T follicular helper cell (primary cell): ENCODE results near the gene CIRBP.
A peak's percentile ranks its signal among the peaks of the same experiment; 100 is the strongest.

Source experiments
- DNase-seq: peaks from one replicate; pipeline ENCODE4 v3.0.0-alpha.2; 2020; ENCODE audit warnings: low read depth

Gene CIRBP

DNA sequence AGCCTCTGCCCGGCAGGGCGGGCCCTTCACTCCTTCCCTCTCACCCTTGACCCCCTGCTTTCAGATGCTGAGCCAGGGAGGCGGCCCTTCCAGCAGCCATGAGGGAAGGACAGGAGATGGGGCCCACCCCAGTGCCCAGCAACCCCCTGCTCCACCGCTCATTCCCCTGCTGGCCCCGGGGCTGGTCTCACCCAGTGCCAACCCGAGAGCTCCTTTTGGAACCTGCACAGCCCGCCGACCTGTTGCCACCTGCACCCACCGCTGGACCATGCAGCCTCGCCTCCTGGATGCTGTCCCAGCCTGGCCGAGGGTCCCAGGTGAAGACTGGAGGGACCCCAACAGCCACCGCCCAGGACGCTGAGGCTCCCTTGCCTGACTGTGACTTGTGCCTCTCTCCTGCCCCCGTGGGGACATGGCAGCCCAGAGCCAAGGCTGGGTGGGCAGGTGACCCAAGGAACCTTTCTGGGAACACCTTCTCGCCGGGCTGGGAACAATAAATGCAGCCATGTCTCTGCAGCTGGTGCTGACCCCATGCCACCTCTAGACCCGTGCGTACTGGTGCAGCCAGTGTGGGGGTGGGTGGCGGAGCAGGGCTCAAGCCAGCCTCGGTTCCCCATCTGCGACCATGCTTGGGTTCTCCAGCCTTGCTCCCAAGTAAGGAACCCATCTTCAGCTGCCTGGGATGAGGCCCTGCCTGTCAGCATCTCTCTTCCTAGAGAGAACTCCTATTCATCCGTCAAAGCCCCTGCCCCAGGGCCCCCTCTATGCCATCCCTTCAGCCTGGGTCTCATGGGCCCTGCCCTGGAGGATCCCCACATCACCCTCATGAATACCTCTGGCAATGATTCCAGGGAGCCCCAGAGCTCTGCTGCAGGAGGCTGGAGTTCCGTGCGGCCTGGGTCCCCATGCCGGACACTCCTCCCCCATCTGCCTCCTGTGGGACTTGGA is 9.9 kb downstream of the CIRBP start:
- DNase-seq: no peak

DNA sequence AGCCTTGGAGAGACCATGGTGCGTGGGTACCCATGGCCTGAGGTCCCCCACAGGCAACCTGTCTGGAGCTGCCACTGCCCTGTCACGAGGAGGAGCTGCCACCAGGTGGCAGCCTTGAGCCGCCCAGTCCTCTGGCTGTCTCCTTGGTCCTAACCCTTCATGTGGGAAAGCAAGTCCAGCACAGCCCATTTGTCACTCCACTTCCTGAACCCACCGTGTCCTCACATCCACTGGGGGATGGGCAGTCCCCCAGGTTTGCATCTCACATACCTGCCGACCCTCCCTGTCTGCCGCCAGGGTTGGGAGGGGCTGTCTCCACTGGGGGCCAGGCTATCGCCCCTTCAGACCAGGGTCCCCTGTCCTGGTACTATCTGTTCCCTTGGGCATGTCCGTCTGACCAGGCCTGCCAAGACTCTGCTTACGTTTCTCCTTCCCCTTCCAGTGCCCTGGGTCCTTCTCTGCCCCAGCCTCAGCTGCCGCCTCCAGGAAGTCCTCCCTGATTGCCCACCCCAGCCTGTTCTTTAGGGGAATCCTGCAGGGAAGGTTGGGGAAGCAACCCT is 10.7 kb downstream of the CIRBP start:
- peak; percentile 67 for DNase-seq

DNA sequence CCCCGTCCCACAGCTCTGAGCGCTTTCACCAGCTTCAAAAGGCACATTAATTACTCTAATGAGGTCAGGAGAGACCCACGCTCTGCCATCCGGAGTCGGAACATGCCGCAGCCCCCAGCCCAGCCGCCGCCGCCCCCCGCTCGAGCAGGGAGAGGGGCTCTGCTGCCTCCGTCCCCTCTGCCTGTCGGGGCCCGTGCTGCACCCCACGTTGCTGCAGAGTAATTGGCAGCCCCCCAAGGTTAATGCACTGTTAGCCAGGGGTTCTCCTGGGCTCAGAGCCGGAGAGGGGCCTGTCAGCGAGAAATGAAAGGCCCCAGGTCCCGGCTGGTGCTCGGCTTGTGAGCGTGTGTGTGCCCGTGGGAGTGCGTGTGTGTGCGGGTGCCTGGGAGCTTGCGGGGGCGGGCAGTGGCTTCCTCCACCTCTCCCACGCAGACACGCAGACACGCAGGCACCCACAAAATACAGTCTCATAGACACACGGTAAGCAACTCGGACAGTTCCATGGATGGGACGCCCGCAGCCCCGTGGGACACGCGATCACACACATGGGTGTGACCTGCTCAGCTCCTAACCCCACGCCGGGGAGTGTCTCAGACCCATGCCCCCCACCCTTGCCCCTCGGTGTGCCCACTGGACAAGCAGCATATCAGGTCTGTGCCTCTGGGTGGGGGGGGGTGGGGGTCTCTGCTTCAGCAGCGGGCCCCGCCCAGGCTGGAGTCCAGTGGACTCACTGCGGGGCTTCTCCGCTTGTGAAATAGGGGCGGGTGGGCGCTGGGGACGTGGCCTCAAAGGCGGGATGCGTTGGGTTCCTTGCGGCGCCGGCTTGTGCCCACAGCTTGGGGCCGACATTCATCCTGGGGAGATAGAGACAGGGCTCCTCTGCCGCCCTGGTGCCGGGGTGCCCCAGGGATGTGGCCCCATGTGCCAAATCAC is 11.8 kb downstream of the CIRBP start:
- no peak for DNase-seq

DNA sequence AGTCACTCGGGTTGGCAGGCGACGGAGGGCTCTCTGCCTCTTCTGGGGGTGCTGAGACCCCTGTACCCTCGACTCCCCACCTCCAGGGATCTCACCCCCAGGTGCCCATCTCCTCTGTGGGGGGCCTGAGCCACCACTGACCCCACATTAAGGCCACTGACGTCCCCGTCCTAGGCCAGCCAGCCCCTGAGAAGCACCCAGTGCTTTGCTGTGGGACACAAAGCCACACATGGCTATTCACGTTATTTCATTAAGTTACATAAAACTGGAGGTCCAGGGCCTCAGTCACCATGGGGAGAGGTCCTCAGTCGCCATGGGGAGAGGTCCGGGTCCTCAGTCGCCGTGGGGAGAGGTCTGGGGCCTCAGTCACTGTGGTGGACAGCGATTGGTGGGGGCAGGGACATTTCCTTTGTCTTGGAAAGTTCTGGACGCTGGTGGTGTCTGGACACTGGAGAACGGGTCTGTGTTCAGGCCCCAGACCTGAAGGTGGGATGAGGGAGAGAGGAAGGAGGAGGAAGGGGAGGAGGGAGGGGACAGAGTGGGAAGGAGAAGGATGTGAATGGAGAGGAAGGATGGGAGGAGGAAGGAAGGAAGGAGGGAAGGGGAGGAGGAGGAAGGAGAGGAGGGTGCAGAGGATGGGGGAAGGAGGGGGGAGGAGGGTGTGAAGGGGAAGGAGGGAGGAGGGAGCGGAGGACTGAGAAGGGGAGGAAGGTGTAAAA is 12.6 kb downstream of the CIRBP start:
- DNase-seq: no peak

DNA sequence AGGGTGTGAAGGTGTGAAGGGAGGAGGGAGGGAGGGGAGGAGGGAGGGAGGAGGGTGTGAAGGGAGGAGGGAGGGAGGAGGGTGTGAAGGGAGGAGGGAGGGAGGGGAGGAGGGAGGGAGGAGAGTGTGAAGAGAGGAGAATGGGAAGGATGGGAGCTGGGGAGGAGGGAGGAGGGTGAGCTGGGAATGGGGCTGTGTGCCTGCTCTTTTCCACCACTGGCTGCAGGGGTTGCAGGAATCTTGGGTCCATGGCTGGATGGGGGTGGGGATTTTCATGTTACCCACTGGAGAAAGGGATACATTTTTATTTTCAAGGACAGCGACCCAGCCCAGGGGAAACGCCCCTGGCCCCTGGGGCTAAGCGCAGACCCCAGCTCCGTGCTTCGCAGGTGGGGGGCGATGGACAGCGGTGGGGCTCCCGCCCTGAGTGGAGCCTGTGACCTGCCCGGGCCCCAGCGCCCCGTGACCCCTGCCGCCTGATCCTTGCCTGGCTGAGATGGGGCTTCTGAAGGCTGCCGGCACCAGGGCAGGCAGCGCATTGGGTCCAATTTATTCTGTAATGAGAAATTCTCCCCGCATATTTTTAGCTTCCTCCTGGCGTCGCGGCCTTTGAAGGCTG is 13.6 kb downstream of the CIRBP start:
- no peak for DNase-seq

DNA sequence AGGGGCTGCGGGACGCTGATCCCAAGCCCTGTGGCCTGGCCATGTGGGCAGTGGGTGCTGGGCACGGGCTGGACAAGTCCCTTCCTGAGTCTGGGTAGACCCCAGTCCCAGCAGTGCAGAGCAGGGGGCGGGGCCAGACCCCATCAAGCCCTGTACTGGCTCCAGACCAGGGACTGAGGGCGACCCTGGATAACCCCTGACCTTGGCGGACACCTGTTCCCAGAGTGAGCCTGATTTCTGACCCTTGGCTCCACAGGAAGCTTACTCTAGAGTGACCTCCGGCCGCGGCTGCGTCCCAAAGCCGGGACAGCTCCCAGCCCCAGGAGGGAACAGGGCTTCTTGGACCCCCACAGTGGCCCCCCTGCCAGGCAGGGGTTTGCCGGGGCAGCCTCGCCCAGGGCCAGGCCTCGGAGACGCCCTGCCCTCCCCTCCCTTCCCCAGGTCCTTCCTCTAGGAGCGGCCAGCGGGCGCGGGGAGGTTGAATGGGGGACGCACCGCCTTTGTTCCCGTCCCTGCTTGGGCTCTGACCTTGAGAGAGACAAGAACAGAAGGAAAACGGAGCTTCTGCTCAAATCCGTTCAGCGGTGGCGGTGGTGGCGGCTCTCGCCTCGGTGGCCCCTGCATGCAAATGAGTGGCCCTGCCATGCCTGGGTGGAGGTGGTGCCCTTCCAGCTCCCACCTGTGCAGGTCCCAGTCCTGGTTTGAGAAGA is 14.2 kb downstream of the CIRBP start:
- DNase-seq: no peak

DNA sequence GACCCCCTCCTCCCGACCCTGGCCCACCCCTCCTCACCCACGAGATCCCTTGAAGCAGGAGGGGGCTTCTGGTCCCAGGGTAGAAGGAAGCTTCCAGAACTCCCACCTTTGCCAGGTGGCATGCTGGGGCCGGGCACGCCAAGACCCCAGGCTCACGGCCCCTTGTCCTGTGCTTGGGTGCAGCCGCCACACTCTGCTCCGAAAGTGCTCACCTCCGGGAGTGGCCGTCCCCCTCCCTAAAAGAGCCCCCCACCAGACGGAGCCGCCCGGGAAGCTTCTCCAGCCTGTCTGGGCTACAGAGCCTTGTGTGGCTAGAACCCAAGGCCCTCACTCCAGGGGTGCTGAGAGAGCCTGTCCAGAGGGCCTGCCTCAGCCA is 14.8 kb downstream of the CIRBP start:
- no peak for DNase-seq

DNA sequence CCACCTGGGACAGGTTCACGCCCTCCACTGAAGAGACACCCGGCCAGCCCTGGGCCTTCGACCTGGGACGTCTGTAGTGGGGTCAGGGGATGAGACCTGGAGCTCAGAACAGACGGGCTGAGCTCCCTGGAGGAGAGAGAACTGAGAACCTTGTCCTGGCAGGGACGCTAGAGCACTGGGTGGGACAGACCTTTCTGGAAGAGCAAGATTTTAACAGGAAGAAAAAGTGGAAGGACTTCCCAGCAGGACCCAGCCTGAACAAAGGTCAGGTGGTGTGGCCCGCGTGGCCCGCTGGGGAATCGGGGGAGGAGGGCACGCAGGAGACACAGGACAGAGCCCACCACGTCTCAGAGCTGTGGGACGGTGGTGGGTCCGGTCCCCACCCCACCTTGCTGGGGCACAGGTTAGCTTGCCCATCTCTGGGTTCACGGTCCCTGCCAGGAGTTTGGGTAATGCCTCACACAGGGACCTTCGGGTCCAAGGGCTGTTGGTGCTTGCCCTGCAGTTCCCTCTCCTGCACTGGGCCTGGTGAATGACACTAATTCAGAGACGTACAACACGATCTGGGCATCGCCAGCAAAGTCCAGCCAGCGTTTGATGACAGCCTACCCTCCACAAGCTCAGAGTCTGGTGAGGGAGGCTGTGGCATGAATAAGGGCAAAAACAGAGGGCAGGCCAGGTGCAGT is 15.3 kb downstream of the CIRBP start:
- no peak for DNase-seq

DNA sequence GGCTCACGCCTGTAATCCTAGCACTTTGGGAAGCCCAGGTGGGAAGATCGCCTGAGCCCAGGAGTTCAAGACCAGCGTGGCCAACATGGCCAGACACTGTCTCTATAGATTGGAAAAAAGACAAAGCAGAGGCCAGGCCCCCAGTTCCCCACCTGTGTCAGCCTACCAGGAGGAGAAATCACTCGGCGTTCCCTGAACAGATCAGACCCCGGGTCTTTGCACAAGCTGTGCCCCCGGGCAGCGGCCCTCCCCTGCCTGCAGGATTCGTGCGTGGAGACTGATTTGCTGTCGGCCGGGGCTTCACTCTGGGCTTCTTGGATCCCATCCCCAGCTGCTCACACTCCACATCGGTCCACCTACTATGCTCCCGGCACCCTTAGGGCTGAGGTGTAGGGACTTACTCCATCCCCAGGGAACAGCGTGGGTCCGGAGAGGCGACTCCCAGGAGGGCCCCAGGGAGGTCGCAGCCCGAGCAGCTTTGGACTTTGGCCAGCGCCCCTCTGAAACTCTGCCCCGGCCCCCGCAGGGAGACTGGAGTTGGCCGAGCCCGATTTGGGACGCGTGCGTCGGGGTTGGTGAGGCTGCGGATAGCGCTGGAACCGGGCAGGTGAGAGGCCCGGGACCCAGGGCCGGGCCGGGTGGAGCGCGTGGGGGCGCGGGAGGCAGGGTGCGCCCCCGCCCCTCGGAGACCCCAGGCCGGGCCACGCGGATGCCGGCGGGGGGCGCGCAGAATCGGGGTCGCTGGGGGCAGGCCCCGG is 16.0 kb downstream of the CIRBP start:
- DNase-seq: no peak

DNA sequence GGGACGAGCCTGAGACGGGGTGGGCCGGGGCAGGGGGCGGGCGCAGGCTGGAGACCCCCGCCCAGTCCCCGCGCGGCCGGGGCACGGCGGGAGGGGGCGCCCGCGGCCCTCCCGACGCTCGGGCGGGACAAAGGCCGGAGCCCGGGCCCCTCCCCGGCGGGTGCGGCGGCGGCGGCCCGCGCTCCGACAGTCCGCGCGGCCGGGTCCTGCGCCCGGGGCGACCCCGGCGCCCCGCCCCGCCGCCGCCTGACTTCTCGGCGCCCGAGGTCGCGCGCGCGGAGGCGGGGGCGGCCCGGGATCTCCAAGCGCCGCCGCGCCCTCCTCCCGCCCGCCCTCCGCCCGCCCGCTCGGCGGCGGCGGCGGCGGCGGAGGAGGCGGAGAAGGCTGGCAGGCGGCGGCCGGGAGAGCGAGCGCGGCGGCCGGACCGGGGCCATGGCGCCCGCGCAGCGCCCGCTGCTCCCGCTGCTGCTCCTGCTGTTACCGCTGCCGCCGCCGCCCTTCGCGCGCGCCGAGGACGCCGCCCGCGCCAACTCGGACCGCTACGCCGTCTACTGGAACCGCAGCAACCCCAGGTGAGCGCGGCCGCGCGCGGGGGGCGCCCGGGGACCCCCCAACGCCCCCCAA is 16.7 kb downstream of the CIRBP start, which contains the start of gene EFNA2:
EFNA2 (plus strand) TSS at position 137 of the 624 bp plus-strand sequence; CDS start at position 433, 296 bp downstream.
- DNase-seq: no peak

DNA sequence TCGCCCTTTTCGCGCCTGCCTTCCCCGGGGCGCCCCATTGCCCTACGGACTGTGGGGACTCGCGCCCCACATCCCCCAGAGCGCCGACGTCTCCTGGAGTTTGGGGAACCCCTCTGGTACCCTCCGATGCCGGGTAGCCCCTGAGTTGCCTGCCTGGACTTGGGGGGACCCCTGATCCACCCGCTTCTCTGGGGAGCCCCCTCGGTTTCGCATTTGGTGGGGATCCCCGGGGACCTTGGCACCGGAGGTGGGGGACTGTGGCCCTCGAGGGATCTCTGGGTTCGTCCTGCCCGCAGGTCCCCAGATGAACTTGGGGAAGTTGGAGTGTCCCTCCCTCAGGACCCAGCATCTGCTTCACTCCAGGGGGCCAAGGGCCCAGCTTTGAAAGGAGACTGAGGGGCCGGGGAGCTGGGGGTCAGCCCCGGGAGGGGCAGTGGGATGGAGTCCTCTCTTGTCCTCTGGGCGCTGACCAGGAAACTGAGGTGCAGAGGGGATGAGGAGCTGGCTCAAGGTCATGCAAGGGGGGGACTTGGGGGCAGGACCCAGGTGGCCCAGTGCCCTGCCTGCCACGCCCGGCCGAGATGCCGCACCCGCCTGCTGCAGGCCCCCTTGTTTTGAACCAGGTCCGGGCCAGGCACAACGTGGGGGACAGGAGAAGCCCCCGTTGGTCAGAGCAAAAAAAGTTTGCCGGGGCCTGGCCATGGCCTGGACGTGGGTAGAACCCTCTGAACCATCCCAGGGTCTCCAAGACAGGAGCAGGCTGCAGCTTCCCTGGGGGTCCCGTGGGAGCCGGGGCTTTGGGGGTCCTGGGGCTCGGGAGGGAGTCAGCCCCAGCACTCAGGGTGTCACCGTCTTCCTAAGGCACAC is 17.6 kb downstream of the CIRBP start:
- no peak for DNase-seq

DNA sequence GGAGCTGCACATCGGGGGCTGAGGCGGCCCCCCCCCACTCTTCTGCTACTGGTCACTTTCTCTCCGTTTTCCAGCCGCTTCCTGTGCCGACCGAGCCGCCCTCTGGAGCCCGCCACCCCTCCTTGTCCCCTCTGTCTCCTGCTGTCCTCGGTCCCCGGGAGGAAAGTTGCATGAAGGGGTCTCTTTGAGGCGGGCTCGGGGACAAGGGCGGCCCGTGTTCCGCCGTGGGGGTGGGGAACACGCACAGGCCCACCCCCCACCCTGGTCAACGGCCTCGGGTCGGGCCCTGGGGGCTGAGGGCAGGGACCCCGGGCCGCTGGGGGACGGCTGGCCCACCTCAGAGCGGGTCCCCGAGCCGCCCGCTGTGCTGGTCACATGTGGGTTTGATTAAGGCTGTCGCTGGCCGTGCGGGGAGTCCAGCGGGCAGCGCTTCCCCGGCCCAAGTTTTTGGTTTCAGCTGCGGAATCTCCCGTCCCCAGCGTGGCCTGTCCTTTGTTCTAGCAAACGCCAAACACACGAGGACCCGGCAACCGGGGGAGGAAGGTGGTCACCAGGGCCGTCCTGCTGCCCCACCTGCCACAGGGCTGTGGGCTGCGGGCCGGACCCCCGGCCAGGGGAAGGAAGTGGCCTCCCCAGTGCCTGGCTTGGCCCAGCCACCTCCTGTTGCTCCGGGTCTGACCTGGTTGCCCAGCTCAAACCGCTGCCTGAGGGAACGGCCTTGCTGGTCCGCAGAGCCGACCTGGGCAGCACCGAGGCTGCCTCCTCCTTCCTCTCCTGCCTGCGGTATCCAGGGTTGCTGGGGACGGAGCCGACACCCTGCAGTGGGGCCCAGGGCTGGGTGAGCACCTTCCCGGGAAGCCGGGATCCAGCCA is 18.5 kb downstream of the CIRBP start:
- DNase-seq: no peak

DNA sequence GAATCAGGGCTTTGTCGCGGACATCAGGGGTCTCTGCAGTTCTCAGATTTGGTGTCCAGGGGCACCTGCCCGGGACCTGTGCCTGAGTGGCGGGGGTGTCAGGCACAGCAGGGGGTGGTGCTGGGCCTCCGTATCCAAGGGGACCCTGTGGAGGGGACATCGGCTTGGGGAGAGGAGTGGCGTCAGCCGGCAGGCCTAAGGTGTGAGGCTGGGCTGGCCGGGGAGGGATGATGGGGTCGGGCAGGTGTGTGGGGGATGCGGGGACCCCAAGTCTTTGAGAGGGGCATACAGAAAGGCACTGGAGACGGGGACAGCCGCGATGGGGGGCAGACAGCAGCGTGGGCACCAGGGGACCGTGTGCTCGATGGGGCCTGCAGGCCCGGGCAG is 19.1 kb downstream of the CIRBP start:
- DNase-seq: no peak

DNA sequence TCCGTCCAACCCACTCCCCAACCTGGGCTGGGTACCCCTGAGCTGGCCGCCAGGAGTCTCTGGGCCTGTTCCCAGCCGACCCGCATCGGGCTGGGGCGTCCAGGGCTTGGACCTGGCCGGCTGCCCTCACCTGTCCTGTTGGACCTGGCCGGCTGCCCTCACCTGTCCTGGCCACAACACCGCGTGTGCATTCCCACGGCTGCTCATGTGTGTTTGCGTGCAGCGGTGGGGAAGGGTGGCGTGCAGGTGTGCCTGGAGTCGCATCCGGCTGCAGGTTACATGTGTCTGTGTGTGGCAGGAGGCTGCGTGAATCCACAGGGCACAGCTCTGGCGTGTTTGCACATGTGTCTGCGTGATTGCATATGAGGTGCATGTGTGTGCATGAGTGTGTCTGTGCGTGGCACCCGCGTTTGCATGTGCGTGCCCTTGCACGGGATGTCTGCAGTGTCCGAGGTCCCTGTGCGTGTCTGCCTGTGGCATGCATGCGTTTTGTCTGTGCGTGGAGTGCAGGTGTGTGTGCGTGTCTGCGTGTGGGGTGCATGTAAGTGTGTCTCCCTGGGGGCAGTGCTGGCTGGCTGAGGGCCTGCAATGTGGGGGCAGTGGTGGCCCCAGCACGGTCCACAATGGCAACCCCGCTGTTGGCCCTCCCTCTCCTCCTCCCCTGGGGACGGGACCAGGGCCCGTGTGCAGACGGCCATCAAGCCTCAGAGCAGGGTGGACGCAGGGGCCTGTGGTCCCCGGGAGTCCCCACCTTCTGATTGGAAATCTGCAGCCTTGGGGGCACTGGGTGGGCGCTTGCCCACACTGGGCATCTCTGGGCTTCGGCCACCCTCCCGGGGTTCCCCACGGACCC is 19.9 kb downstream of the CIRBP start:
- no peak for DNase-seq

DNA sequence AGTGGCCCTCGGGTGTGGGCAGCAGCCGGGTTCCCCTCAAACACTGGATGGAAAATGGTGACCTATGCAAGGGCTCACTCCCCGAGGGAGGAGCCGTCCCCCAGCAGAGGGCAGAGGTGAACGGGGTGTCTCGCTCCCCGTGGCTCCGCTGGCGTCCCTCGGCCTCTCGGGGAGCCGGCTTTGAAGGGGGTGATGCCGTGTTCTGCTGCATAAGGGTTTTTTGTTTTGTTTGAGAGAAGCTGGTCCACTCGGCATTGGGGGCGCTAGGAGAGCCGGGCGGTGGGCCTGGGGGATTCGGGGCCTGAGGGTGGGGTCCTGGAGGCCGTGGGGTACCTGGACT is 20.5 kb downstream of the CIRBP start:
- no peak for DNase-seq

DNA sequence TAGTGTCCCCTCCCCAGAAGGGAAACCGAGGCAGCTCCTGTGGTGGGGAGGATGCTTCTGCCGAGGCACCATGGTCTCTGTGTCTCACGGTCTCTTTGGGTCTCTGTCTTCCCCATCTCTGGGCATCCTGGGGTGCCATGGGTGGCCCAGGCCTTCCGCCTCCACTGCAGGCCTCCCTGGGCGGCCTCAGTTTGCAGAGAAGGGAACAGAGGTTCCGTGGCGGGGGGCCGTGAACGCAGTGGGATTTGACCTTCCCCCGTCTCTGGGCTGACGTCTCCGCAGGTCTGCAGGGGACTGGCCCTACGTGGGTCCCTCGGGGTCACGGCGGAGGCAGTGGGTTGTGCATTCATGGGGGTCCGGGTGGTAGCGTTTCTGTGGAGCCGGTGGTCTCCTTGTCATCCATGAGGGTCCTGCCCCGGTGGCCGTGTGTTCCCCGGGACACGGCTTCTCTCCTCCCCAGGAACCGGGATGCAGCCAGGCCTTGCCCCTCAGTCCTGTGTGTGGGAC is 21.1 kb downstream of the CIRBP start:
- no peak for DNase-seq
